Heart left ventricle (tissue), 16 donors: ENCODE results near the gene PDE10A. TPM values are rescaled to one million over a fixed set of nuclear protein-coding genes. Genes with fewer than 3 reads are reported as not detected.

ENCODE experiments used
- ATAC-seq, 4 donors: fragments of 200-7000 bp; cut with Tn5 transposase; one replicate each; pipeline ENCODE4 v1.9.1; 2020 to 2022; ENCODE audit warnings: moderate library complexity in 4 of 4, mild to moderate bottlenecking in 3 of 4, moderate number of reproducible peaks in 1 of 4
- DNase-seq, 5 donors: peaks; one replicate each; pipeline ENCODE4 v3.0.0-alpha.2; 2020
- H3K27ac ChIP-seq, 12 donors: fragments of 200-600 bp; sonication (generic) in 4 of 12; one replicate each; pipeline versions ENCODE4 v1.5.0 to v1.8.0; 2016 to 2022; ENCODE audit warnings: mild to moderate bottlenecking in 2 of 12
- H3K27me3 ChIP-seq, 9 donors: fragments of 200-600 bp; sonication (generic) in 2 of 9; one replicate each; pipeline versions ENCODE4 v1.5.1 to v1.8.0; 2016 to 2022; ENCODE audit warnings: mild to moderate bottlenecking in 3 of 9
- H3K36me3 ChIP-seq, 9 donors: fragments of 200-600 bp; sonication (generic) in 2 of 9; one replicate each; pipeline versions ENCODE4 v1.5.0 to v1.8.0; 2018 to 2022; ENCODE audit warnings: mild to moderate bottlenecking in 2 of 9
- H3K4me1 ChIP-seq, 12 donors: fragments of 200-600 bp; sonication (generic) in 4 of 12; one replicate each; pipeline versions ENCODE4 v1.5.0 to v1.8.0; 2016 to 2022; ENCODE audit warnings: mild to moderate bottlenecking in 3 of 12
- H3K4me3 ChIP-seq, 12 donors: fragments of 200-600 bp; sonication (generic) in 4 of 12; one replicate each; pipeline versions ENCODE4 v1.5.0 to v1.8.0; 2017 to 2022; ENCODE audit warnings: mild to moderate bottlenecking in 9 of 12, moderate library complexity in 4 of 12
- H3K9me3 ChIP-seq, 12 donors: fragments of 200-600 bp; sonication (generic) in 4 of 12; one replicate each; pipeline versions ENCODE4 v1.5.0 to v1.8.0; 2016 to 2022; ENCODE audit warnings: mild to moderate bottlenecking in 1 of 12
- CTCF ChIP-seq, 12 donors: fragments of 200-600 bp; sonication (generic) in 4 of 12; IDR thresholded peaks; one replicate each; pipeline versions ENCODE4 v1.5.0 to v1.8.0; 2018 to 2022; ENCODE audit warnings: antibody characterized with exemption in 12 of 12, mild to moderate bottlenecking in 5 of 12
- POLR2A ChIP-seq, 2 donors: fragments of 450-650 bp; IDR thresholded peaks; one replicate each; pipeline ENCODE4 v1.6.1; 2017; ENCODE audit warnings: antibody characterized with exemption in 2 of 2, mild to moderate bottlenecking in 2 of 2, moderate library complexity in 2 of 2
- WGBS, 4 donors: extraction: QIAGEN DNeasy Blood & Tissue Kit in 2 of 4; methylation state at CpG; one replicate each; pipeline versions ENCODE4 v1.1.5 to v1.1.7; 2013 to 2018; 5-methylcytosine and 5-hydroxymethylcytosine counted together
- intact Hi-C, 10 donors: fragments of 100-400 bp; cut with DNase I; formaldehyde crosslinking; loops; one replicate each; pipeline versions ENCODE4 v1.11.1 to v1.14.2; 2022
- polyA plus RNA-seq, 2 donors: library from polyadenylated mRNA; stranded (reverse); fragments of 200-250 nt; gene quantifications; one replicate each; pipeline ENCODE4 v1.2.3, GENCODE V29; 2013
- total RNA-seq, 9 donors: library from RNA; depleted of rRNA in 2 of 9; stranded (reverse); fragments of >200 nt in 2 of 9; fragmentation: NEBNext Ultra II Directional in 3 of 9; extraction: Animal tissue kit (Norgen Biotek cat#: 25700) in 3 of 9; gene quantifications; one replicate each; pipeline versions ENCODE4 v1.1.0 to v1.2.4, GENCODE V29; 2016 to 2023
- donor health status: ischemic (EF 13 %, LVEDD 7.1; RV severe dilation, severe dysfunction).
- donor health status: healthy with polysubstance abuse.
- donor health status: DM: no; HTN: yes; CAD: no.
- donor health status: DM: no; HTN: no; CAD: no.
- donor health status: ischemic (EF 25% LVEDD 6.9; RV normal size, moderate dysfunction).
- donor health status: ischemic (EF 25% LVEDD 5.7; RV mildly dilated, moderate dysfunction).
- donor health status: healthy.
- donor health status: DM: yes; HTN: yes; CAD: no.
- donor health status: ischemic (EF 35%, LVEDD 5.7; RV mildly dilated, moderate dysfunction).
- donor health status: nonischemic (EF 11% LVEDD 7.7; RV severe dilation, severe dysfunction).
- donor health status: DM: yes; HTN: yes; CAD: no.
- donor health status: PGD.
- donor health status: ischemic (EF 29% LVEDD 5.4; RV normal size, mild dysfunction).
- donor health status: nonischemic (EF 23%, LVEDD 6.1; RV moderate dilation, normal function).

The PDE10A gene
- total and polyA plus RNA-seq, 11 donors = 4.2 to 22.4 (median 12.8) TPM

- no peak overlapping the region for H3K27ac ChIP-seq
- H3K27me3 ChIP-seq = no peaks in the 10 kb centered on the region
- no peak overlapping the region for H3K4me3 ChIP-seq
- intact Hi-C loops = loop anchor here in 1 of 10 donors (10.0 kb wide), 1 partner anchor 67 kb away; no protein-coding TSS in a partner anchor
- H3K9me3 ChIP-seq = no peaks in the 10 kb centered on the region
- H3K4me1 ChIP-seq = peaks cover 0 to 42% (median 13%) of the 10 kb centered on the region in 12 donors
- no peaks in the 10 kb centered on the region for H3K36me3 ChIP-seq
- DNase-seq = no peak
- TF ChIP-seq CTCF (IDR thresholded peaks at IDR 0.05) = no peak
- TF ChIP-seq POLR2A (IDR thresholded peaks at IDR 0.05) = no peak
- peak in 1 of 4 donors; percentile 56 for ATAC-seq
- WGBS, 4 donors = 81 to 95% (median 84%) methylated on average over 14 to 15 of the region's 15 CpGs
Measured at GRCh38 chr6:165641672-165642156, 21.3 kb downstream of the PDE10A start.

- WGBS, 4 donors = 78 to 86% (median 81%) methylated on average over 4 of the region's 4 CpGs
- TF ChIP-seq POLR2A (IDR thresholded peaks at IDR 0.05) = no peak
- no peak for TF ChIP-seq CTCF (IDR thresholded peaks at IDR 0.05)
- Histone ChIP-seq H3K36me3 (no peaks in the 10 kb centered on the region), H3K27me3 (no peaks in the 10 kb centered on the region), H3K4me1 (peaks cover 0 to 44% (median 20%) of the 10 kb centered on the region in 12 donors), H3K4me3 (no peak overlapping the region), H3K27ac (no peak overlapping the region), H3K9me3 (no peaks in the 10 kb centered on the region)
- intact Hi-C loops = loop anchor here in 1 of 10 donors (10.0 kb wide), 1 partner anchor 66 kb away; no protein-coding TSS in a partner anchor
- no peak for DNase-seq
- ATAC-seq = no peak
Measured at GRCh38 chr6:165640806-165641205, 22.2 kb downstream of the PDE10A start.

GRCh38 chr6:165638530-165638929, 24.5 kb downstream of the PDE10A start:
- H3K9me3 ChIP-seq = no peaks in the 10 kb centered on the region
- ATAC-seq = no peak
- no peak for TF ChIP-seq CTCF (IDR thresholded peaks at IDR 0.05)
- 93 to 98% (median 95%) methylated on average over 2 of the region's 2 CpGs for WGBS, 4 donors
- peaks cover 0 to 47% (median 24%) of the 10 kb centered on the region in 12 donors for H3K4me1 ChIP-seq
- no peaks in the 10 kb centered on the region for H3K36me3 ChIP-seq
- H3K27me3 ChIP-seq = no peaks in the 10 kb centered on the region
- no peak overlapping the region for H3K4me3 ChIP-seq
- DNase-seq = no peak
- H3K27ac ChIP-seq = no peak overlapping the region
- intact Hi-C loops = no loop called here

GRCh38 chr6:165637586-165637985, 25.5 kb downstream of the PDE10A start:
- ATAC-seq = peak in 1 of 4 donors; percentile 43
- WGBS, 4 donors = 38 to 49% (median 42%) methylated on average over 11 of the region's 11 CpGs
- TF ChIP-seq CTCF (IDR thresholded peaks at IDR 0.05) (no peak), POLR2A (IDR thresholded peaks at IDR 0.05) (no peak)
- no peaks in the 10 kb centered on the region for H3K9me3 ChIP-seq
- intact Hi-C loops = no loop called here
- no peaks in the 10 kb centered on the region for H3K36me3 ChIP-seq
- DNase-seq = no peak
- peak overlapping the region in 2 of 12 donors; percentile 22 to 29 for H3K27ac ChIP-seq
- no peaks in the 10 kb centered on the region for H3K27me3 ChIP-seq
- peak overlapping the region in 8 of 12 donors; percentile 4 to 19 (median 10) for H3K4me3 ChIP-seq
- peaks cover 0 to 52% (median 25%) of the 10 kb centered on the region in 12 donors for H3K4me1 ChIP-seq
